ENCODE data around the gene B3GNT2. TPM values are rescaled to one million over a fixed set of nuclear protein-coding genes. Genes with fewer than 3 reads are reported as not detected.
A peak's percentile ranks its signal among the peaks of the same experiment; 100 is the strongest.

The B3GNT2 gene
- total and polyA plus RNA-seq, 2 experiments from 2014 or later: 35.5 to 70.4 TPM

DNA sequence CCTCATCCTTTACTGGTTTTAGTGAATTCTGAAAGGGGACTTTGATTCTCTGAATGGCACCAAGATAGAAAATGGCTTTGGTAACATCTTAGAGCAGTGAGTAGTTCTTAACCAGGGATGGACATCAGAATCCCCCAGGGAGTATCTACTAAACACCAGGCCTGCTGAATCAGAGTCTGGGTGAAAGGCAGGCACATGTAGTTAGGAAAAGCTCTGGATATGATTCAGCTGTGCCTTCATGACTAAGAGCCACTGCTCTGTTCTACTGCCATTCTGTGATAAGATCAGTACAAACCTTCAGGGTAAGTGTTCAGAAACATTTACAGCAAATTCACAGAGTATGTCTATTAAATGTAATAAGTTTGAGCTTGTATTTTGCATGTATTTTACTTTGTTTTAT is 46.2 kb upstream of the B3GNT2 start:
- H2AFZ ChIP-seq: no peak overlapping the region
- Mint-ChIP-seq H3K36me3 (ENCODE audit: low read depth) (no peaks in the 10 kb centered on the region), H3K27ac (no peak overlapping the region), H3K27me3 (ENCODE audit: insufficient read depth, low read depth, poor library complexity) (peaks cover 7% of the 10 kb centered on the region), H3K4me3 (no peak overlapping the region), H3K4me1 (peaks cover 19% of the 10 kb centered on the region), H3K9me3 (no peaks in the 10 kb centered on the region)
- no peak for ATAC-seq
- H4K20me1 ChIP-seq (replicated peaks; ENCODE audit: insufficient read depth): no peaks in the 10 kb centered on the region
- H3F3A ChIP-seq (replicated peaks; ENCODE audit: low read depth): 0 out of 2 replicates have a peak, but pooled peaks cover 4% of the 10 kb centered on the region
- no peaks in the 10 kb centered on the region for H3K27me3 ChIP-seq (ENCODE audit: insufficient read depth)
- no peak overlapping the region for H3K27ac ChIP-seq (ENCODE audit: low read depth)
- H3K4me3 ChIP-seq: no peak overlapping the region
- H3K9me2 ChIP-seq (ENCODE audit: insufficient read depth): peaks cover 6% of the 10 kb centered on the region; the same call in 1 of the 2 replicates
- no peak for DNase-seq (ENCODE audit: low spot score)
- H3K4me1 ChIP-seq (ENCODE audit: insufficient read depth): peaks cover 21% of the 10 kb centered on the region
- no peak for TF ChIP-seq ZNF114 (CRISPR knock-in tag; IDR thresholded peaks at IDR 0.05)
- TF ChIP-seq STAT1 (IDR thresholded peaks at IDR 0.05; ENCODE audit: unreplicated experiment): no peak
- TF ChIP-seq, protein P1, sequence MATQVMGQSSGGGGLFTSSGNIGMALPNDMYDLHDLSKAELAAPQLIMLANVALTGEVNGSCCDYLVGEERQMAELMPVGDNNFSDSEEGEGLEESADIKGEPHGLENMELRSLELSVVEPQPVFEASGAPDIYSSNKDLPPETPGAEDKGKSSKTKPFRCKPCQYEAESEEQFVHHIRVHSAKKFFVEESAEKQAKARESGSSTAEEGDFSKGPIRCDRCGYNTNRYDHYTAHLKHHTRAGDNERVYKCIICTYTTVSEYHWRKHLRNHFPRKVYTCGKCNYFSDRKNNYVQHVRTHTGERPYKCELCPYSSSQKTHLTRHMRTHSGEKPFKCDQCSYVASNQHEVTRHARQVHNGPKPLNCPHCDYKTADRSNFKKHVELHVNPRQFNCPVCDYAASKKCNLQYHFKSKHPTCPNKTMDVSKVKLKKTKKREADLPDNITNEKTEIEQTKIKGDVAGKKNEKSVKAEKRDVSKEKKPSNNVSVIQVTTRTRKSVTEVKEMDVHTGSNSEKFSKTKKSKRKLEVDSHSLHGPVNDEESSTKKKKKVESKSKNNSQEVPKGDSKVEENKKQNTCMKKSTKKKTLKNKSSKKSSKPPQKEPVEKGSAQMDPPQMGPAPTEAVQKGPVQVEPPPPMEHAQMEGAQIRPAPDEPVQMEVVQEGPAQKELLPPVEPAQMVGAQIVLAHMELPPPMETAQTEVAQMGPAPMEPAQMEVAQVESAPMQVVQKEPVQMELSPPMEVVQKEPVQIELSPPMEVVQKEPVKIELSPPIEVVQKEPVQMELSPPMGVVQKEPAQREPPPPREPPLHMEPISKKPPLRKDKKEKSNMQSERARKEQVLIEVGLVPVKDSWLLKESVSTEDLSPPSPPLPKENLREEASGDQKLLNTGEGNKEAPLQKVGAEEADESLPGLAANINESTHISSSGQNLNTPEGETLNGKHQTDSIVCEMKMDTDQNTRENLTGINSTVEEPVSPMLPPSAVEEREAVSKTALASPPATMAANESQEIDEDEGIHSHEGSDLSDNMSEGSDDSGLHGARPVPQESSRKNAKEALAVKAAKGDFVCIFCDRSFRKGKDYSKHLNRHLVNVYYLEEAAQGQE (IDR thresholded peaks at IDR 0.05; ENCODE audit: unreplicated experiment): no peak
- TF ChIP-seq NANOG (IDR thresholded peaks at IDR 0.05; ENCODE audit: borderline replicate concordance): no peak
- H3K79me2 ChIP-seq (replicated peaks; ENCODE audit: insufficient read depth): no peaks in the 10 kb centered on the region
- H3K4me2 ChIP-seq: no peak overlapping the region
- H3K36me3 ChIP-seq (ENCODE audit: insufficient read depth): no peaks in the 10 kb centered on the region

DNA sequence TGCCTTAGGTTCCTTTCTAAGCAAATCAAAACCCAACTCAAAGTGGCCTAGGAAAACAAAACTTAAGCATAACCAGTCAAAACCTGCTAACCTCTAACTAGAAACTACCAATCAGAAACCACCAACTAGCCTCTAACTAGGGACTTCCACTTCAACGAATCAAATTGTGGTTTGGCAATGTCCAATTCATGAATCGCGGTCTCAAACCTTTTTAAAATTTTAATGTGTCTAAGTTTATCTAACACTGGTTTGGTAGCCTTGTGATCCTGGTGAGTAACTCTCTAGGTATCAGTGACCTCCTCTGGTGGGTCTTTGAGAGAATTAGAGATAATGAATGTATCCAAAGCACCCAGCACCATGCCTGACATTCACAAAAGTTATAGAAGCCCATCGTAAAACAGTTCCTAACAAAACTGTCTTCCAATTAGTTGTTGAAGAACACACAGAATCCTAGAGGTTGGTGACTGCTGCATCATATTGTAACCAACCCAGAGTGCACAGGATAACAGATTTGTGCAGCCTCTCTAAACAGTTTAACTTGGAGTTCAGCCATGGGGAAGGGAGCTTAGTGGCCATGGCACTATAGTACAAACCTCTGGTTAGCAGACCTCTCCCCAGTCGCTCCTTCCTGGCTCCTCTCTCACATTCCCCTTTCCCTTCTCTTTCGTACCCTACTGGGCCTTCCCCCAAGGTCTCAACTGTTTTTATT is 45.2 kb upstream of the B3GNT2 start:
- peaks cover 21% of the 10 kb centered on the region for H3K4me1 ChIP-seq (ENCODE audit: insufficient read depth)
- TF ChIP-seq EZH2 (IDR thresholded peaks at IDR 0.05; ENCODE audit: low read depth, unreplicated experiment): no peak
- TF ChIP-seq, protein P2, sequence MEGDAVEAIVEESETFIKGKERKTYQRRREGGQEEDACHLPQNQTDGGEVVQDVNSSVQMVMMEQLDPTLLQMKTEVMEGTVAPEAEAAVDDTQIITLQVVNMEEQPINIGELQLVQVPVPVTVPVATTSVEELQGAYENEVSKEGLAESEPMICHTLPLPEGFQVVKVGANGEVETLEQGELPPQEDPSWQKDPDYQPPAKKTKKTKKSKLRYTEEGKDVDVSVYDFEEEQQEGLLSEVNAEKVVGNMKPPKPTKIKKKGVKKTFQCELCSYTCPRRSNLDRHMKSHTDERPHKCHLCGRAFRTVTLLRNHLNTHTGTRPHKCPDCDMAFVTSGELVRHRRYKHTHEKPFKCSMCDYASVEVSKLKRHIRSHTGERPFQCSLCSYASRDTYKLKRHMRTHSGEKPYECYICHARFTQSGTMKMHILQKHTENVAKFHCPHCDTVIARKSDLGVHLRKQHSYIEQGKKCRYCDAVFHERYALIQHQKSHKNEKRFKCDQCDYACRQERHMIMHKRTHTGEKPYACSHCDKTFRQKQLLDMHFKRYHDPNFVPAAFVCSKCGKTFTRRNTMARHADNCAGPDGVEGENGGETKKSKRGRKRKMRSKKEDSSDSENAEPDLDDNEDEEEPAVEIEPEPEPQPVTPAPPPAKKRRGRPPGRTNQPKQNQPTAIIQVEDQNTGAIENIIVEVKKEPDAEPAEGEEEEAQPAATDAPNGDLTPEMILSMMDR (conservative IDR thresholded peaks at IDR 0.05; ENCODE audit: low read depth in 2 of 2): no peak
- TF ChIP-seq ZNF331 (CRISPR knock-in tag; IDR thresholded peaks at IDR 0.05; ENCODE audit: low read depth): no peak
- TF ChIP-seq, protein P3, sequence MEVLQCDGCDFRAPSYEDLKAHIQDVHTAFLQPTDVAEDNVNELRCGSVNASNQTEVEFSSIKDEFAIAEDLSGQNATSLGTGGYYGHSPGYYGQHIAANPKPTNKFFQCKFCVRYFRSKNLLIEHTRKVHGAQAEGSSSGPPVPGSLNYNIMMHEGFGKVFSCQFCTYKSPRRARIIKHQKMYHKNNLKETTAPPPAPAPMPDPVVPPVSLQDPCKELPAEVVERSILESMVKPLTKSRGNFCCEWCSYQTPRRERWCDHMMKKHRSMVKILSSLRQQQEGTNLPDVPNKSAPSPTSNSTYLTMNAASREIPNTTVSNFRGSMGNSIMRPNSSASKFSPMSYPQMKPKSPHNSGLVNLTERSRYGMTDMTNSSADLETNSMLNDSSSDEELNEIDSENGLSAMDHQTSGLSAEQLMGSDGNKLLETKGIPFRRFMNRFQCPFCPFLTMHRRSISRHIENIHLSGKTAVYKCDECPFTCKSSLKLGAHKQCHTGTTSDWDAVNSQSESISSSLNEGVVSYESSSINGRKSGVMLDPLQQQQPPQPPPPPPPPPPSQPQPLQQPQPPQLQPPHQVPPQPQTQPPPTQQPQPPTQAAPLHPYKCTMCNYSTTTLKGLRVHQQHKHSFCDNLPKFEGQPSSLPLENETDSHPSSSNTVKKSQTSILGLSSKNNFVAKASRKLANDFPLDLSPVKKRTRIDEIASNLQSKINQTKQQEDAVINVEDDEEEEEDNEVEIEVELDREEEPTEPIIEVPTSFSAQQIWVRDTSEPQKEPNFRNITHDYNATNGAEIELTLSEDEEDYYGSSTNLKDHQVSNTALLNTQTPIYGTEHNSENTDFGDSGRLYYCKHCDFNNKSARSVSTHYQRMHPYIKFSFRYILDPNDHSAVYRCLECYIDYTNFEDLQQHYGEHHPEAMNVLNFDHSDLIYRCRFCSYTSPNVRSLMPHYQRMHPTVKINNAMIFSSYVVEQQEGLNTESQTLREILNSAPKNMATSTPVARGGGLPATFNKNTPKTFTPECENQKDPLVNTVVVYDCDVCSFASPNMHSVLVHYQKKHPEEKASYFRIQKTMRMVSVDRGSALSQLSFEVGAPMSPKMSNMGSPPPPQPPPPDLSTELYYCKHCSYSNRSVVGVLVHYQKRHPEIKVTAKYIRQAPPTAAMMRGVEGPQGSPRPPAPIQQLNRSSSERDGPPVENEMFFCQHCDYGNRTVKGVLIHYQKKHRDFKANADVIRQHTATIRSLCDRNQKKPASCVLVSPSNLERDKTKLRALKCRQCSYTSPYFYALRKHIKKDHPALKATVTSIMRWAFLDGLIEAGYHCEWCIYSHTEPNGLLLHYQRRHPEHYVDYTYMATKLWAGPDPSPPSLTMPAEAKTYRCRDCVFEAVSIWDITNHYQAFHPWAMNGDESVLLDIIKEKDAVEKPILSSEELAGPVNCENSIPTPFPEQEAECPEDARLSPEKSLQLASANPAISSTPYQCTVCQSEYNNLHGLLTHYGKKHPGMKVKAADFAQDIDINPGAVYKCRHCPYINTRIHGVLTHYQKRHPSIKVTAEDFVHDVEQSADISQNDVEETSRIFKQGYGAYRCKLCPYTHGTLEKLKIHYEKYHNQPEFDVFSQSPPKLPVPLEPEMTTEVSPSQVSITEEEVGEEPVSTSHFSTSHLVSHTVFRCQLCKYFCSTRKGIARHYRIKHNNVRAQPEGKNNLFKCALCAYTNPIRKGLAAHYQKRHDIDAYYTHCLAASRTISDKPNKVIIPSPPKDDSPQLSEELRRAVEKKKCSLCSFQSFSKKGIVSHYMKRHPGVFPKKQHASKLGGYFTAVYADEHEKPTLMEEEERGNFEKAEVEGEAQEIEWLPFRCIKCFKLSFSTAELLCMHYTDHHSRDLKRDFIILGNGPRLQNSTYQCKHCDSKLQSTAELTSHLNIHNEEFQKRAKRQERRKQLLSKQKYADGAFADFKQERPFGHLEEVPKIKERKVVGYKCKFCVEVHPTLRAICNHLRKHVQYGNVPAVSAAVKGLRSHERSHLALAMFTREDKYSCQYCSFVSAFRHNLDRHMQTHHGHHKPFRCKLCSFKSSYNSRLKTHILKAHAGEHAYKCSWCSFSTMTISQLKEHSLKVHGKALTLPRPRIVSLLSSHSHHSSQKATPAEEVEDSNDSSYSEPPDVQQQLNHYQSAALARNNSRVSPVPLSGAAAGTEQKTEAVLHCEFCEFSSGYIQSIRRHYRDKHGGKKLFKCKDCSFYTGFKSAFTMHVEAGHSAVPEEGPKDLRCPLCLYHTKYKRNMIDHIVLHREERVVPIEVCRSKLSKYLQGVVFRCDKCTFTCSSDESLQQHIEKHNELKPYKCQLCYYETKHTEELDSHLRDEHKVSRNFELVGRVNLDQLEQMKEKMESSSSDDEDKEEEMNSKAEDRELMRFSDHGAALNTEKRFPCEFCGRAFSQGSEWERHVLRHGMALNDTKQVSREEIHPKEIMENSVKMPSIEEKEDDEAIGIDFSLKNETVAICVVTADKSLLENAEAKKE (CRISPR knock-in tag; IDR thresholded peaks at IDR 0.05): no peak
- no peak for TF ChIP-seq EZH2phosphoT487 (IDR thresholded peaks at IDR 0.05; ENCODE audit: unreplicated experiment)

More for the DNA sequence above, 45.2 kb upstream of the B3GNT2 start:
- Histone ChIP-seq H4K20me1 (replicated peaks; ENCODE audit: insufficient read depth) (no peaks in the 10 kb centered on the region), H3K27ac (ENCODE audit: low read depth) (peak overlapping the region; percentile 36; the same call in 1 of the 2 replicates), H3K4me2 (peak overlapping the region; percentile 49), H3K27me3 (ENCODE audit: insufficient read depth) (no peaks in the 10 kb centered on the region), H3K36me3 (ENCODE audit: insufficient read depth) (no peaks in the 10 kb centered on the region), H3F3A (replicated peaks; ENCODE audit: low read depth) (0 out of 2 replicates have a peak, but pooled peaks cover 4% of the 10 kb centered on the region), H2AFZ (peak overlapping the region; percentile 61), H3K4me3 (peak overlapping the region; percentile 3; the same call in 1 of the 2 replicates), H3K9me2 (ENCODE audit: insufficient read depth) (no peaks in the 10 kb centered on the region), H3K79me2 (replicated peaks; ENCODE audit: insufficient read depth) (no peaks in the 10 kb centered on the region)
- ATAC-seq (peak; percentile 90), DNase-seq (ENCODE audit: low spot score) (peak; percentile 40)
- peaks cover 7% of the 10 kb centered on the region for H3K27me3 Mint-ChIP-seq (ENCODE audit: insufficient read depth, low read depth, poor library complexity)
- H3K9me3 Mint-ChIP-seq: peaks cover 5% of the 10 kb centered on the region; the same call in 2 of the 3 replicates
- H3K27ac Mint-ChIP-seq: peak overlapping the region; percentile 31; the same call in 1 of the 2 replicates
- H3K36me3 Mint-ChIP-seq (ENCODE audit: low read depth): no peaks in the 10 kb centered on the region; the same call in 2 of the 3 replicates
- H3K4me1 Mint-ChIP-seq: peaks cover 15% of the 10 kb centered on the region
- no peak overlapping the region for H3K4me3 Mint-ChIP-seq
